Activated T-helper 2 cell treated with anti-CD3 and anti-CD28 coated beads, Interferon-gamma antibody, Interleukin-2, Interleukin-4, amounts not matched to agents 10 μg/mL and 5 μg/mL and 100 μg/mL, durations not matched to agents 14 hours and 24 hours and 36 hours (primary cell): ENCODE measurements around the gene TBPL1. TPM values are rescaled to one million over a fixed set of nuclear protein-coding genes. Genes with fewer than 3 reads are reported as not detected.

Experiments
- DNase-seq: peaks from one replicate; pipeline ENCODE4 v3.0.0; 2021; ENCODE audit warnings: low spot score
- H3K27ac Mint-ChIP-seq: one replicate; pipeline ENCODE4 v1.8.0; 2021; ENCODE audit warnings: mixed read lengths
- H3K27me3 Mint-ChIP-seq: one replicate; pipeline ENCODE4 v1.8.0; 2021; ENCODE audit warnings: low read depth, mixed read lengths
- H3K36me3 Mint-ChIP-seq: one replicate; pipeline ENCODE4 v1.8.0; 2021; ENCODE audit warnings: low read depth, mixed read lengths
- H3K4me1 Mint-ChIP-seq: one replicate; pipeline ENCODE4 v1.8.0; 2021; ENCODE audit warnings: low read depth, mixed read lengths
- H3K4me3 Mint-ChIP-seq: one replicate; pipeline ENCODE4 v1.8.0; 2021; ENCODE audit warnings: low read depth, mild to moderate bottlenecking, moderate library complexity, mixed read lengths
- H3K9me3 Mint-ChIP-seq: one replicate; pipeline ENCODE4 v1.8.0; 2021; ENCODE audit warnings: mixed read lengths
- intact Hi-C: fragments of 100-400 bp; cut with micrococcal nuclease; formaldehyde crosslinking; loops from one replicate; pipeline ENCODE4 v1.15.1; 2023
- total RNA-seq: library from RNA; stranded (reverse); gene quantifications from 2 replicates; pipeline ENCODE4 v1.2.3, GENCODE V29; 2022

Gene TBPL1
- total RNA-seq, 1 donor from 2014 or later: 29.7 TPM

DNA sequence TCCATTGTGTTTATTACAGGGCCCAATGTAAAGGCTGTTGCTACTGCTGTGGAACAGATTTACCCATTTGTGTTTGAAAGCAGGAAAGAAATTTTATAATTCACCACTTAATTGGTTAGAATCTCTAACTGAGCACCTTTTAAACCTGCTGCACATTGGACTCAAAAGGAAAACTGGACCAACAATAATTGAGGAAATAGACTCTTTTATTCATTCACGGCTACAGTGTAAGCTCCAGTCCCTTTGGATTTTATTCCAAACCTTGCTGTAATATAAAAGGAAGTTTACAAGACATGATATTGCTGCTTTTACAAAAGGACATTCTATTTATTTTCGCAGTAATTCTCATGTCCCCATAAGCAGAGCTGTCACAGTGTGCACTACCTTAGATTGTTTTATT, 33.9 kb downstream of the TBPL1 start:
- H3K4me3 Mint-ChIP-seq: no peak overlapping the region
- no peak overlapping the region for H3K27ac Mint-ChIP-seq
- intact Hi-C loops: no loop called here
- H3K4me1 Mint-ChIP-seq: peaks cover 27% of the 10 kb centered on the region
- DNase-seq: no peak
- peaks cover 48% of the 10 kb centered on the region for H3K36me3 Mint-ChIP-seq
- H3K27me3 Mint-ChIP-seq: no peaks in the 10 kb centered on the region
- no peaks in the 10 kb centered on the region for H3K9me3 Mint-ChIP-seq

DNA sequence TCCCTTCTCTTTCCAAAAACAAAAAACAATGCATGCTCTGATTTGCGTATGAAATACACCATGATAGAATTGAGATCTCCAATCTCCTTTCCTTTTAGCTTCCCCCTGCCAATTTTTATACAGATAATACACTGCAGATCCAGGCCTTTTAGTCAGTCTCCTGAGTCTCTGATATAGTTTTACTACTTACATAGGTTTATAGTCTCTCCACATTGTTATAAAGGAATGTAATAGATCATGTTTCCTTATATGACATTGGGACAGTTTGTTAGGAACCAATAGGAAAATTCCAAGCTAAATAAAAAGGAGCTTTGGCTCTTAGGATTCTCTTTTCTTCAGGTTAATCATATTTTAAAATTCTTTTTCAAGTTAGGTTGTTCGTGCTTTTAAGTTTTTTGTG, 36.5 kb downstream of the TBPL1 start:
- Mint-ChIP-seq H3K9me3 (no peaks in the 10 kb centered on the region), H3K27me3 (no peaks in the 10 kb centered on the region), H3K4me3 (no peak overlapping the region), H3K4me1 (peaks cover 15% of the 10 kb centered on the region), H3K36me3 (peaks cover 27% of the 10 kb centered on the region), H3K27ac (no peak overlapping the region)
- no peak for DNase-seq
- intact Hi-C loops: no loop called here

DNA sequence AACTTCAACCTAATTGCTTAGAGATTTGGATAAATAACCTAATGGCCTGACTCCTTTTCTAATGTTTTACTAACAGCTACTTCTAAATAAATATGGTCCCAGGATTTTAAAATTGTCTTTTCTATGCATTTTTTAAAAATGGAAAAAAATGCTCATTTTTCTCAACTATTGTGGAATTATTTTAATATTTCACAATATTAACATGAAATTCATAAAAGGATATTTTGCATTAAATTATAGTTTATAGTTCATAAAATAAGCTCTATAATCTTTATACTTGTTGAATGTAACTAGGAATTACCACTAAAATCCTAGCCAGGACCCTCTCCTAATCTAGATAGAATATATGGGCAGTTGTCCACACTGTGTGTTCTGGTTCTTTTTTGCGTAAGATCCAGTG, 37.3 kb downstream of the TBPL1 start:
- Mint-ChIP-seq H3K36me3 (peaks cover 21% of the 10 kb centered on the region), H3K27ac (no peak overlapping the region), H3K27me3 (no peaks in the 10 kb centered on the region), H3K4me3 (no peak overlapping the region), H3K9me3 (no peaks in the 10 kb centered on the region), H3K4me1 (peaks cover 12% of the 10 kb centered on the region)
- no peak for DNase-seq
- intact Hi-C loops: no loop called here

DNA sequence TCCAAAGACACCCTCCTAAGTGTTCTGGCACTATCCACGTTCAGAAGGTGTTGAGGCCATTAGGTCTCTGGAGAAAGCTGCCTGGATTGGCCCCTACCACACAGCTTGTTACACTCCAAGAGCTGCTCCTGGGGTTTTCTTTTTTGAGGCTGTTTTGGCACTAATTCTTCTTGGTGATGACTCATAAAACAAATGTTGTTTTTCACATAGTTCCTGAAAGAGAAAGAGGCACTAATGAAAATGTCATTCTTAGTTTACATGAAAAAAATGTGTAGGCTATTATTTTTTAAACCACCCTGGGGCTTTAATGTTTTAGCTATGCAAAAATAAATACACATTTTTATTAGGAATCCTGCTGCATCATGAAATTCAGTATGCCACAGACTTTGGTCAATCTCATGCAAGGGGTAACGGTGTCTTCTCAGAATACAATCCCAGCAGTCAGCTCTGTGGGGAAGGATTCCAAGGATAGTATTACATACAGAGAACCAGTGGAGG, 38.1 kb downstream of the TBPL1 start:
- peaks cover 4% of the 10 kb centered on the region for H3K4me1 Mint-ChIP-seq
- intact Hi-C loops: no loop called here
- no peak overlapping the region for H3K4me3 Mint-ChIP-seq
- peaks cover 13% of the 10 kb centered on the region for H3K36me3 Mint-ChIP-seq
- DNase-seq: no peak
- H3K27me3 Mint-ChIP-seq: no peaks in the 10 kb centered on the region
- H3K27ac Mint-ChIP-seq: no peak overlapping the region
- no peaks in the 10 kb centered on the region for H3K9me3 Mint-ChIP-seq

DNA sequence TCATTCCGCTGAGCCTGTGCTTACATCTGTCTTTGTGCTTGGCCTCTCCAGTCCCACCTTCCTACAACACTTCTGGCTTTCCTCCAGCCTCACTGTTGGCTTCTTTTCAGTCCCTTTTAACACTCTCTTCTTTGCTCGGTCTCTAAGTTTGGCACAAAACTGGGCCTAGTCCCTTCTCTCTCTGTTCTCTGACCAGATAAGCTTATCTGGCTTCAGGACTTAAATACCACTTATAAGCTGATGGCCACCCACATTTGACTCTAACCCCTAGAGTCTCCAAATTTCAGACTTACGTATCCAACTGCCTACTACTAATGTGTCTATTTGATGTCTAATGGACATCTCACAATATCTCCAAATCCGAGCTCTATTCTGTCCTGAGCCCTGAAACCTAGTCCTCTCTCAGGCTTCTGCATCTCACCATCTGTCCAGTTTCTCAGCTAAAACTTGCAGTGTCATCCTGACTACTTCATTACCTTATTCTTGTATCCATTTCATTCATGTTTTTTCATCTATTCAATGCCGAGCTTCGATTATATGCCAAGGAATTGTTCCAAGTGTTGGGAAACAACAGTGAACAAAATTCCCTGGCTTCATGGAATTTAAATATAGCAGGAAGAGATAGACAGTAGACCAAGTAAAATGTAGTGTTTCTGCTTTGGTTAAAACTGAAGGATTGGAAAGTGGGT, 40.1 kb downstream of the TBPL1 start:
- Mint-ChIP-seq H3K36me3 (peaks cover 3% of the 10 kb centered on the region), H3K27ac (no peak overlapping the region), H3K4me3 (no peak overlapping the region), H3K27me3 (no peaks in the 10 kb centered on the region), H3K9me3 (no peaks in the 10 kb centered on the region), H3K4me1 (no peaks in the 10 kb centered on the region)
- intact Hi-C loops: no loop called here
- DNase-seq: no peak

DNA sequence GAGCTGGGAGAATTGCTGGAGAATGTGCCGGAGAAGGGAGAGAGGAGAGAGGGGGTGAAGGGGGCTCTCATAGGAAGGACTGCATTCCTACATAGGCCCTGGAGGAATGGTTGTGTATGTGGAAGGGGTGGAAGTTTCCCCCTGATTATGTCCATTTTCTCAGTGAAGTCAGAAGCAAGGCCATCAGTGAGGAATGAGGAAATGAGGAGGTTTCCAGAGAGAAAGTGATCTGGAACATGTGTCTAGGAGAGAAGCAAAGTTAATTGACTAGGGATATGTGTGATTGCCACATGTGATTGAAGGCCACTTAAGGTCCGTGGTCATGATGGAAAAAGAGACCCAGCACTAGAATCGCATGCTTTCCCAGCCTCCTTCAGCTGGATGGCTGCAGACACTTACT, 42.3 kb downstream of the TBPL1 start:
- no peak overlapping the region for H3K4me3 Mint-ChIP-seq

DNA sequence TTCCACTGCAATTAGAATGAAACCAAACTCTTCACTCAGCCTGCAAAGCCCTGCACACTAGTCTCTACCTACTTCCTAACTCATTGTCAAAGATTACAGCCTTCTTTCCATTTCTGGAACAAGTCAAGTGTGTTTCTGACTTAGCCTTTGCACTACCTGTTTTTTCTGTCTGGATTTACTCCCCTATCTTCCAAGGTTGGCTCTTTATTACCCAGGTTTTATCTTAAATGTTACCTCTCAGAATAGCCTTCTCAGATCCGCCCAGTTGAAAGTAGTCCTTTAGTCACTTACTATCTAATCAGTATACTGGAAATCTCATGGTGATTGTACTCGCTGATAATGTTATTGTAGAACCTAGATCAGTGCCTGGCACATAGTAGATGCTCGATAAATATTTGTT, 42.7 kb downstream of the TBPL1 start:
- H3K4me1 Mint-ChIP-seq: no peaks in the 10 kb centered on the region
- DNase-seq: no peak
- no peaks in the 10 kb centered on the region for H3K36me3 Mint-ChIP-seq
- H3K4me3 Mint-ChIP-seq: no peak overlapping the region
- H3K27ac Mint-ChIP-seq: no peak overlapping the region
- no peaks in the 10 kb centered on the region for H3K9me3 Mint-ChIP-seq
- intact Hi-C loops: no loop called here
- peaks cover 8% of the 10 kb centered on the region for H3K27me3 Mint-ChIP-seq

More for the DNA sequence above, 42.3 kb downstream of the TBPL1 start:
- Mint-ChIP-seq H3K27me3 (peaks cover 4% of the 10 kb centered on the region), H3K4me1 (no peaks in the 10 kb centered on the region), H3K9me3 (no peaks in the 10 kb centered on the region), H3K36me3 (no peaks in the 10 kb centered on the region), H3K27ac (no peak overlapping the region)
- no peak for DNase-seq
- intact Hi-C loops: no loop called here

DNA sequence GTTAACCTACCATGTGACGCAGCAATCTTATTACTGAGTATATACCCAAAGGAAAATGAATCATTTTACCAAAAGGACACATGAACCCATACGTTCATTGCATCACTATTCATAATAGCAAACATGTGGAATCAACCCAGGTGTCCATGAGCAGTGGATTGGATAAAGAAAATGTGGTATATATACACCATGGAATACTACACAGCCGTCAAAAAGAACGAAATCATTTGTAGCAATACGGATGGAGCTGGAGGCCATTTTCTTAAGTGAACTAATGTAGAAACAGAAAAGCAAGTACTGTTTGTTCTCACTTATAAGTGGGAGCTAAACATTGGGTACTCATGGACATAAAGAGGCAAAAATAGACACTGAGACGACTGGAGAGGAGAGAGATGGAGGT, 44.2 kb downstream of the TBPL1 start:
- no peaks in the 10 kb centered on the region for H3K36me3 Mint-ChIP-seq
- H3K4me1 Mint-ChIP-seq: no peaks in the 10 kb centered on the region
- intact Hi-C loops: no loop called here
- H3K27ac Mint-ChIP-seq: no peak overlapping the region
- H3K4me3 Mint-ChIP-seq: no peak overlapping the region
- DNase-seq: no peak
- no peaks in the 10 kb centered on the region for H3K9me3 Mint-ChIP-seq
- H3K27me3 Mint-ChIP-seq: peaks cover 9% of the 10 kb centered on the region

DNA sequence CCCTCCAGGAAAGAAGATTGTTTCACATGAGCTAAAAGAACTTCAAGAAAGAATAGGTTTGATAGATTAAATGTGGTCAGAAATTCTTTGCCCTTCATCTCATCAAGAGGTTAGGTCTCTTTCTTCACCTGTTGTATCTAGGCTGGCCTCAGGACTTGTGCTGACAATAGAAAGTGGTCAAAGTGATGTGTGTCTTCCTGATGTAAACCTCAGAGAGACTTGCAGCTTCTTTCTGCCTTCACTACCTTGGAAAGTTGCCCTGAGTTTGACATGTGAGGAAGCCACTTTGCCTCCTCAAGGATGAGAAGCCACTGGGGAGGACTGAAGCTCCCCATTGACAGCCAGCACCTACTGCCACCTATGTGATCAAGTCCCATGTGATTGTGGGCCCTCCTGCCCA, 46.3 kb downstream of the TBPL1 start:
- H3K4me1 Mint-ChIP-seq: no peaks in the 10 kb centered on the region
- peaks cover 22% of the 10 kb centered on the region for H3K27me3 Mint-ChIP-seq
- H3K36me3 Mint-ChIP-seq: no peaks in the 10 kb centered on the region
- no peak for DNase-seq
- intact Hi-C loops: no loop called here
- H3K27ac Mint-ChIP-seq: no peak overlapping the region
- no peak overlapping the region for H3K4me3 Mint-ChIP-seq
- no peaks in the 10 kb centered on the region for H3K9me3 Mint-ChIP-seq

DNA sequence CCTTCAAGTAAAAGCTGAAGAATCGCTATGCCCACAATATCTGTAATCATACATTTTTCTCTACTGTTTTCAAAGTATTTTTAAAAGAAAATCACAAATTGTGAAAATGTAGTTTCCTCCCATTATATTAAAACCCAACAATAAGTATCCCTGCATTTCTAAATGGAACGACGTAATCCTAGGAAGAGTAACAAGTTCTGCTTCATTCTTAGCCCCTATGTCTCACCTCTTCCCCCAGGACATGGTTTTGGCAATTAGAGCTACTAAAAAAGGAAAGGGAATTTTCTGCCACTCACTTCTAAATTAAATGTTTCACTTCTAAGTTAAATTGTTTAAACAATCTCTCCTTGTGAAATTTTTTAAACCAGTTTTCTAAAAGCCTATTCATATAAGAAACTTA, 47.4 kb downstream of the TBPL1 start:
- no peak for DNase-seq
- Mint-ChIP-seq H3K9me3 (no peaks in the 10 kb centered on the region), H3K4me1 (no peaks in the 10 kb centered on the region), H3K4me3 (no peak overlapping the region), H3K27ac (no peak overlapping the region), H3K27me3 (peaks cover 24% of the 10 kb centered on the region), H3K36me3 (no peaks in the 10 kb centered on the region)
- intact Hi-C loops: no loop called here

DNA sequence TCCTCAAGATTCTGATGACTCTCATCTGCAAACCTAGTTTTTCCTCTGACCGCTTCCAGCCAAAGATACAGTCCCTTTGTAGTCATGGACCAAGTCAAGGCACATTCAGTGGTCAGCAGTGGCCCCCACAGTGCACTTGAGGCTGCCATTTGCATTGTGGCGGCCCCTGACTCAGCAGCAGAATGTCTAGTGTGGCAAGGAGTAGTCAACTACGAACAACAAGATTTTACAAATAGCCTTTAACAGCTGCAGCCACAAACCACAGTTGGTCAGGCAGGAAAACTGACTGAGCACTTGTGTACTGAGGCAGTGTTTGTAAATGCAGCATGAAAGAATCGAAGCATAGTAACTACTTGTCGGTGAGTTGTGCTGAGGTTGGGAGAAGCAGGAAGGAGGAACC, 49.8 kb downstream of the TBPL1 start:
- Mint-ChIP-seq H3K4me3 (no peak overlapping the region), H3K27ac (no peak overlapping the region), H3K36me3 (no peaks in the 10 kb centered on the region), H3K9me3 (no peaks in the 10 kb centered on the region), H3K4me1 (no peaks in the 10 kb centered on the region), H3K27me3 (peaks cover 34% of the 10 kb centered on the region)
- no peak for DNase-seq
- intact Hi-C loops: no loop called here

DNA sequence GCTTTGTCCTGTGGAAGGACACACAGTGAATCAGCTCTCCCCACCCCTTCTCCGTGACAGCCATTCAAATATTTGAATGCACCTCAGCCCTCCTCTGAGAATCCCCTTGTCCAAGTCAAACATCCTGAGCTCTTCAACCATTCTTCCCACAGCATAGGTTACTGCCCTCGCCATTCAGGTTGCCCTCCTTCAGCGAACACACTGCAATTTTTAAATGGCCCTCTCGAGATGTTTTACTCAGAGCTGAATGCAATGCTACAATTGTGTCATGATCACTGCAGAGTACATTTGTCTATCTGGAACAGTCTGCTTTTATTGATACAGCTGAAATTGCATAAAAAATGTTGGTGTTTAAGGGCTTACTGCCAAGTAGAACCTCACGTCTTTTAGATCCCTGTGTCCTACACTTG, 50.5 kb downstream of the TBPL1 start:
- no peaks in the 10 kb centered on the region for H3K4me1 Mint-ChIP-seq
- no peaks in the 10 kb centered on the region for H3K9me3 Mint-ChIP-seq
- no peak overlapping the region for H3K27ac Mint-ChIP-seq
- no peak for DNase-seq
- H3K4me3 Mint-ChIP-seq: no peak overlapping the region
- intact Hi-C loops: no loop called here
- no peaks in the 10 kb centered on the region for H3K36me3 Mint-ChIP-seq
- peaks cover 34% of the 10 kb centered on the region for H3K27me3 Mint-ChIP-seq

DNA sequence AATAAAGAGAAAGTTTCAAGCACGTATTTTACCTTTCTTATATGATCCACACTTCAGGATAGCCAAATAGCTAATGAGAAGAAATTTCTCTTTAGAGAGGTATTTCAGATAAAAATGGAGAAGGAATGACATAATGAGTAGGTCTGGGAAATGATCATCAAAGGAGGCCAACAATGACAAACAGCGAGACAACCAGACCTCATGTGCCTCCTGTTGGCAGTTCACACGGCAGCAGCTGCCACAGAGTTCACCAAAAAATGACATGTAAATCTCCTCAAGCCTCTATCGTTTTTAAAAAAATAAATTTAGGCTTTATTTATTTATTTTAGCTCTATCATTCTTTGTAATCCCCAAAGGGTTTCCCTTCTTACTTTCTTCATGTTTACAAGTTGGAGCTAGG, 51.7 kb downstream of the TBPL1 start:
- H3K4me3 Mint-ChIP-seq: no peak overlapping the region
- no peak for DNase-seq
- no peaks in the 10 kb centered on the region for H3K36me3 Mint-ChIP-seq
- intact Hi-C loops: no loop called here
- H3K4me1 Mint-ChIP-seq: peaks cover 1% of the 10 kb centered on the region
- peaks cover 31% of the 10 kb centered on the region for H3K27me3 Mint-ChIP-seq
- no peaks in the 10 kb centered on the region for H3K9me3 Mint-ChIP-seq
- H3K27ac Mint-ChIP-seq: no peak overlapping the region

DNA sequence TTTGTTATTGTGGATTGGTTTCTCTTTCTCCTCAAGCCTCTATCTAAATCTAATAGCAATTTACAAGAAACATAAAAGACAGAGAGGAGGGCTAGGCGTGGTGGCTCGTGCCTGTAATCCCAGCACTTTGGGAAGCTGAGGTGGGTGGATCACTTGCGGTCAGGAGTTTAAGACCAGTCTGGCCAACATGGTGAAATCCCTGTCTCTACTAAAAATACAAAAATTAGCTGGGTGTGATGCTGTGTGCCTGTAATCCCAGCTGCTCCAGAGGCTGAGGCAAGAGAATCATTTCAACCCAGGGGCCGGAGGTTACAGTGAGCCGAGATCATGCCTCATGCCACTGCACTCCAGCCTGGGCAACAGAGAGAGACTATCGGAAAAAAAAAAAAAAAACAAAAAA, 52.8 kb downstream of the TBPL1 start:
- Mint-ChIP-seq H3K36me3 (no peaks in the 10 kb centered on the region), H3K27ac (no peak overlapping the region), H3K4me3 (no peak overlapping the region), H3K9me3 (no peaks in the 10 kb centered on the region), H3K27me3 (peaks cover 26% of the 10 kb centered on the region), H3K4me1 (peaks cover 9% of the 10 kb centered on the region)
- no peak for DNase-seq
- intact Hi-C loops: no loop called here
